ENCODE data around the gene CA11. TPM values are rescaled to one million over a fixed set of nuclear protein-coding genes. Genes with fewer than 3 reads are reported as not detected.

Gene CA11
- total RNA-seq, 4 donors from 2014 or later: 4.6 to 13.4 (median 6.3) TPM

Other genes starting within 250 kb of the CA11 start
- gene GRWD1, start 200.2 kb downstream of the CA11 start, total RNA-seq: 10 to 100 TPM; 22.4 to 40.5 (median 29.1) TPM
- gene KCNJ14, start 190.6 kb downstream of the CA11 start, total RNA-seq: 1 to 10 TPM; 1.2 to 1.9 (median 1.4) TPM
- 100 to 1,000 TPM in 2 of 4 donors, 10 to 100 TPM in 2; 91.6 to 232 (median 139) TPM for gene CYTH2, start 176.8 kb downstream of the CA11 start, total RNA-seq
- gene LMTK3, start 134.4 kb downstream of the CA11 start, total RNA-seq: 1 to 10 TPM; 3.0 to 7.1 (median 4.6) TPM
- gene SULT2B1, start 94.0 kb downstream of the CA11 start, total RNA-seq: under 1 TPM in 3 of 4 donors, not detected in 1; 0.54 to 0.88 (median 0.78) TPM
- gene SPACA4, start 39.4 kb downstream of the CA11 start, total RNA-seq: under 1 TPM in 1 of 4 donors, not detected in 3; 0.67 TPM
- gene FAM83E, start 31.1 kb downstream of the CA11 start, total RNA-seq: not detected
- gene RPL18, start 27.0 kb downstream of the CA11 start, total RNA-seq: 1,000 to 10,000 TPM; 1,845 to 2,426 (median 1,951) TPM
- gene SPHK2, start 26.7 kb downstream of the CA11 start, total RNA-seq: 10 to 100 TPM; 17.1 to 45.4 (median 31.4) TPM
- gene DBP, start 8.8 kb downstream of the CA11 start, total RNA-seq: 10 to 100 TPM; 18.9 to 32.8 (median 25.1) TPM
- gene NTN5, start 26.8 kb upstream of the CA11 start, total RNA-seq: 1 to 10 TPM in 1 of 4 donors, under 1 TPM in 2, not detected in 1; 0.45 to 1.2 (median 0.78) TPM
- 1 to 10 TPM in 1 of 4 donors, under 1 TPM in 1, not detected in 2; 0.27 to 1.3 TPM for gene FUT2, start 49.8 kb upstream of the CA11 start, total RNA-seq
- under 1 TPM in 3 of 4 donors, not detected in 1; 0.29 to 0.67 (median 0.54) TPM for gene MAMSTR, start 73.5 kb upstream of the CA11 start, total RNA-seq
- gene RASIP1, start 94.4 kb upstream of the CA11 start, total RNA-seq: 10 to 100 TPM in 2 of 4 donors, 1 to 10 TPM in 2; 9.7 to 25.8 (median 14.0) TPM
- 1 to 10 TPM in 2 of 4 donors, not detected in 2; 1.1 TPM for gene IZUMO1, start 100.7 kb upstream of the CA11 start, total RNA-seq
- gene FUT1, start 106.5 kb upstream of the CA11 start, total RNA-seq: 1 to 10 TPM; 1.7 to 3.0 (median 2.0) TPM
- not detected for gene FGF21, start 109.3 kb upstream of the CA11 start, total RNA-seq
- 10 to 100 TPM; 35.4 to 52.8 (median 45.9) TPM for gene BCAT2, start 164.8 kb upstream of the CA11 start, total RNA-seq
- gene HSD17B14, start 190.3 kb upstream of the CA11 start, total RNA-seq: 10 to 100 TPM; 11.9 to 46.8 (median 22.2) TPM
- 10 to 100 TPM; 15.2 to 21.8 (median 19.0) TPM for gene PLEKHA4, start 222.4 kb upstream of the CA11 start, total RNA-seq
- gene PPP1R15A, start 226.2 kb upstream of the CA11 start, total RNA-seq: 10 to 100 TPM; 18.7 to 31.7 (median 24.2) TPM